Heart right ventricle (tissue), 16 donors: ENCODE results near the gene HLA-A. TPM values are rescaled to one million over a fixed set of nuclear protein-coding genes. Genes with fewer than 3 reads are reported as not detected.
A peak's percentile ranks its signal among the peaks of the same experiment; 100 is the strongest.

Experiments
- ATAC-seq, 8 donors: fragments of 200-7000 bp; cut with Tn5 transposase; one replicate each; pipeline ENCODE4 v1.9.1; 2020; ENCODE audit warnings: mild to moderate bottlenecking in 8 of 8, moderate library complexity in 8 of 8, moderate number of reproducible peaks in 1 of 8
- DNase-seq, 2 donors: peaks; one replicate each; pipeline ENCODE4 v3.0.0-alpha.2; 2020
- H3K27ac ChIP-seq, 10 donors: fragments of 200-600 bp; sonication (generic) in 2 of 10; one replicate each; pipeline versions ENCODE4 v1.5.0 to v1.8.0; 2020 to 2022; ENCODE audit warnings: mild to moderate bottlenecking in 3 of 10
- H3K27me3 ChIP-seq, 7 donors: fragments of 200-600 bp; one replicate each; pipeline ENCODE4 v1.8.0; 2021 to 2022; ENCODE audit warnings: mild to moderate bottlenecking in 2 of 7
- H3K36me3 ChIP-seq, 9 donors: fragments of 200-600 bp; sonication (generic) in 1 of 9; one replicate each; pipeline versions ENCODE4 v1.5.0 to v1.8.0; 2020 to 2022; ENCODE audit warnings: mild to moderate bottlenecking in 2 of 9
- H3K4me1 ChIP-seq, 9 donors: fragments of 200-600 bp; sonication (generic) in 1 of 9; one replicate each; pipeline versions ENCODE4 v1.5.0 to v1.8.0; 2020 to 2022; ENCODE audit warnings: mild to moderate bottlenecking in 4 of 9
- H3K4me3 ChIP-seq, 10 donors: fragments of 200-600 bp; sonication (generic) in 2 of 10; one replicate each; pipeline versions ENCODE4 v1.5.0 to v1.8.0; 2020 to 2022; ENCODE audit warnings: mild to moderate bottlenecking in 7 of 10, moderate library complexity in 2 of 10
- H3K9me3 ChIP-seq, 11 donors: fragments of 200-600 bp in 10 of 11; sonication (generic) in 2 of 11; one replicate each; pipeline versions ENCODE4 v1.5.0 to v1.8.0; 2013 to 2022; ENCODE audit warnings: mild to moderate bottlenecking in 2 of 11, control low read depth in 1 of 11, moderate library complexity in 1 of 11
- WGBS, 2 donors: extraction: QIAGEN DNeasy Blood & Tissue Kit; methylation state at CpG; one replicate each; pipeline ENCODE4 v1.1.7; 2013; ENCODE audit warnings: inconsistent platforms in 1 of 2; 5-methylcytosine and 5-hydroxymethylcytosine counted together
- intact Hi-C, 10 donors: fragments of 100-400 bp; cut with DNase I; formaldehyde crosslinking; loops; one replicate each; pipeline versions ENCODE4 v1.11.1 to v1.14.2; 2022
- polyA plus RNA-seq, 2 donors: library from polyadenylated mRNA; stranded (reverse); fragments of 200-250 nt; gene quantifications; one replicate each; pipeline ENCODE4 v1.2.3, GENCODE V29; 2013
- total RNA-seq, 10 donors: library from RNA; stranded (reverse); fragmentation: NEBNext Ultra II Directional in 3 of 10; extraction: Animal tissue kit (Norgen Biotek cat#: 25700) in 3 of 10; gene quantifications; one replicate each; pipeline versions ENCODE4 v1.2.1 to v1.2.4, GENCODE V29; 2021 to 2023
- TF ChIP-seq, protein P1 (sequence below), 9 donors: fragments of 200-600 bp; sonication (generic) in 2 of 9; IDR thresholded peaks; one replicate each; pipeline versions ENCODE4 v1.5.0 to v1.8.0; 2021 to 2022; ENCODE audit warnings: antibody characterized with exemption in 9 of 9, mild to moderate bottlenecking in 5 of 9, moderate library complexity in 1 of 9
- donor health status: Arrhythmogenic right ventricular cardiomyopathy.
- donor health status: ischemic (EF 13 %, LVEDD 7.1; RV severe dilation, severe dysfunction).
- donor health status: healthy with polysubstance abuse.
- donor health status: DM: no; HTN: yes; CAD: no.
- donor health status: DM: no; HTN: no; CAD: no.
- donor health status: ischemic (EF 25% LVEDD 6.9; RV normal size, moderate dysfunction).
- donor health status: ischemic (EF 25% LVEDD 5.7; RV mildly dilated, moderate dysfunction).
- donor health status: healthy.
- donor health status: DM: yes; HTN: yes; CAD: no.
- donor health status: Ischemic cardiomyopathy.
- donor health status: ischemic (EF 35%, LVEDD 5.7; RV mildly dilated, moderate dysfunction).
- donor health status: nonischemic (EF 11% LVEDD 7.7; RV severe dilation, severe dysfunction).
- donor health status: DM: yes; HTN: yes; CAD: no.
- donor health status: PGD.
- donor health status: ischemic (EF 29% LVEDD 5.4; RV normal size, mild dysfunction).
- donor health status: nonischemic (EF 23%, LVEDD 6.1; RV moderate dilation, normal function).

HLA-A gene
- total and polyA plus RNA-seq, 12 donors: 218 to 1,594 (median 312) TPM

DNA sequence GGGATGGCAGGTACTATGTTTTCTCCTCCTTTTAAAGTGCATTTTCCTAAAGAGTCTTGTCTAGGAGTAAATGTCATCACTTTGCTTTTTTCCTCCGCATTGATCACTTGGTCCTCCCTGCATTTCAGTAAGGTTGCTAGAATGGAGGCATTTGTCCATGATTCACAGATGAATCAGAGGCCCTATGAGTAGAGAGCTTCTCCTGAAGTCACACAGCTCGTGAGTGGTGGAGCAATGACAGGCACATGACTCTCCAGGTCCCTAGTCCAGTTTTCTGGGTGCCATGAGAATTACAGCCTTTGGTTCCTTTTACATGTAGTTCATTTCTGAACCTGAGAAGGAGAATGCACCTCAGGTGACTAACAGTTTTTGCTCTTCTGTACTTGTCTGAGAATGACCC lies 50.5 kb downstream of the HLA-A start:
- no peak overlapping the region for H3K27ac ChIP-seq
- 75 to 90% methylated on average over 2 of the region's 2 CpGs for WGBS, 2 donors
- no peak for DNase-seq
- peaks cover 0 to under 1% (median 0%) of the 10 kb centered on the region in 7 donors for H3K27me3 ChIP-seq
- intact Hi-C loops: no loop called here
- no peaks in the 10 kb centered on the region for H3K4me1 ChIP-seq
- no peak overlapping the region for H3K4me3 ChIP-seq
- TF ChIP-seq, protein P1, sequence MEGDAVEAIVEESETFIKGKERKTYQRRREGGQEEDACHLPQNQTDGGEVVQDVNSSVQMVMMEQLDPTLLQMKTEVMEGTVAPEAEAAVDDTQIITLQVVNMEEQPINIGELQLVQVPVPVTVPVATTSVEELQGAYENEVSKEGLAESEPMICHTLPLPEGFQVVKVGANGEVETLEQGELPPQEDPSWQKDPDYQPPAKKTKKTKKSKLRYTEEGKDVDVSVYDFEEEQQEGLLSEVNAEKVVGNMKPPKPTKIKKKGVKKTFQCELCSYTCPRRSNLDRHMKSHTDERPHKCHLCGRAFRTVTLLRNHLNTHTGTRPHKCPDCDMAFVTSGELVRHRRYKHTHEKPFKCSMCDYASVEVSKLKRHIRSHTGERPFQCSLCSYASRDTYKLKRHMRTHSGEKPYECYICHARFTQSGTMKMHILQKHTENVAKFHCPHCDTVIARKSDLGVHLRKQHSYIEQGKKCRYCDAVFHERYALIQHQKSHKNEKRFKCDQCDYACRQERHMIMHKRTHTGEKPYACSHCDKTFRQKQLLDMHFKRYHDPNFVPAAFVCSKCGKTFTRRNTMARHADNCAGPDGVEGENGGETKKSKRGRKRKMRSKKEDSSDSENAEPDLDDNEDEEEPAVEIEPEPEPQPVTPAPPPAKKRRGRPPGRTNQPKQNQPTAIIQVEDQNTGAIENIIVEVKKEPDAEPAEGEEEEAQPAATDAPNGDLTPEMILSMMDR (IDR thresholded peaks at IDR 0.05): no peak
- H3K36me3 ChIP-seq: no peaks in the 10 kb centered on the region
- ATAC-seq: no peak
- H3K9me3 ChIP-seq: no peaks in the 10 kb centered on the region

DNA sequence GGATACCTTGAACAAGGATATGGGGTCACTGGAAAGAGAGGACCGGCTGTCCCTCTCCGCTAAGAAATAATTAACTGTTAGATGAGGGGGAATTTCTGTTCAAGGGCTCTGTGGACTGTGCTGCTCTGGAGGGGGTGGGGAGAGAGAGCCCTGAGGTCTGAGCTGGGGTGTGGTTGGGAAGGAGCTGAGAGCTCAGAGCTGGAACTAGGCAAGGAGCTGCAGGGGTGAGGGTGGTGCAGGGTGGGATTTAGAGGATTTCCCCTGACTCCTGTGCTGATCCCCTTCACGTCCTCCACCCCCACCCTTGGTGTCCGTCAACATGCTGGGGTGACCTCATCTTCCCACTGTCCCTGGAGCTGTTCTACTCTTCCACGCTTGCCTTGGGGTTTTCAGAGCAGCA lies 52.5 kb downstream of the HLA-A start:
- WGBS, 2 donors: 70 to 78% methylated on average over 5 of the region's 5 CpGs
- DNase-seq (no peak), ATAC-seq (peak in 1 of 8 donors; percentile 33)
- Histone ChIP-seq H3K4me3 (no peak overlapping the region), H3K27me3 (peaks cover 0 to 8% (median 0%) of the 10 kb centered on the region in 7 donors), H3K36me3 (no peaks in the 10 kb centered on the region), H3K9me3 (no peaks in the 10 kb centered on the region), H3K27ac (no peak overlapping the region), H3K4me1 (no peaks in the 10 kb centered on the region)
- intact Hi-C loops: no loop called here
- TF ChIP-seq, protein P1 (IDR thresholded peaks at IDR 0.05): no peak

DNA sequence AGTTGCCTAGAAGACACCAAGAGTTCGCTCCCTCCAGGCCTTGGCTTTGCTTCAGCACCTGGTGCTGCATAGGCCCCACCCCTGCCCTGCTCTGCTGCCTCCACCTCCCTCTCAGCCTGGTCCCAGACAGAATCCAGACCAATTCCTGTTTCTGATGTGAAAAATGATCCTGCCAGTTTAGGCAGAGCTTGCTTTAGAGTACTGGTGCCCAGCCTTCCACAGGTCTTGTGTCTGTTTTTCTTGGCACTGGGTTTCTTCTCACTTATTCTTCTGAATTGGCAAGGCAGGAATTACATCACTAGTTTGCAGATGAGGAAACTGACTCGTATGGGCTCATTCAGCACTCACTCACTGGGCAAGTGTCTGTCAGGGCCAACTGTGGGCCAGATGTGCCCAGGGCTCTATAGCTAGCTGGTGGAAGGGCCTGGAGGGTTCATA lies 53.0 kb downstream of the HLA-A start:
- DNase-seq: no peak
- no peaks in the 10 kb centered on the region for H3K4me1 ChIP-seq
- H3K9me3 ChIP-seq: no peaks in the 10 kb centered on the region
- intact Hi-C loops: no loop called here
- peak in 1 of 8 donors; percentile 27 for ATAC-seq
- WGBS, 2 donors: 67 to 74% methylated on average over 2 of the region's 2 CpGs
- no peaks in the 10 kb centered on the region for H3K36me3 ChIP-seq
- H3K27ac ChIP-seq: no peak overlapping the region
- H3K27me3 ChIP-seq: peaks cover 0 to 8% (median 0%) of the 10 kb centered on the region in 7 donors
- TF ChIP-seq, protein P1 (IDR thresholded peaks at IDR 0.05): no peak
- no peak overlapping the region for H3K4me3 ChIP-seq

Other genes with a start within 250 kb of the HLA-A start
- 100 to 1,000 TPM in 1 of 10 donors, 10 to 100 TPM in 9; 24.0 to 191 (median 31.6) TPM for gene HLA-F, start 219.1 kb upstream of the HLA-A start, total RNA-seq
- gene HLA-F, start 219.1 kb upstream of the HLA-A start, polyA plus RNA-seq: 100 to 1,000 TPM in 1 of 2 donors, 10 to 100 TPM in 1; 61.7 to 105 TPM
- under 1 TPM in 3 of 10 donors, not detected in 7; 0.45 to 0.77 (median 0.65) TPM for gene HLA-G, start 114.7 kb upstream of the HLA-A start, total RNA-seq
- under 1 TPM in 1 of 2 donors, not detected in 1; 0.13 TPM for gene HLA-G, start 114.7 kb upstream of the HLA-A start, polyA plus RNA-seq
- gene POLR1H, start 118.7 kb downstream of the HLA-A start, total RNA-seq: 10 to 100 TPM; 11.5 to 21.8 (median 14.7) TPM
- gene POLR1H, start 118.7 kb downstream of the HLA-A start, polyA plus RNA-seq: 10 to 100 TPM; 17.2 to 45.2 TPM
- 10 to 100 TPM; 38.6 to 56.5 (median 46.8) TPM for gene PPP1R11, start 124.7 kb downstream of the HLA-A start, total RNA-seq
- 10 to 100 TPM; 30.6 to 75.4 TPM for gene PPP1R11, start 124.7 kb downstream of the HLA-A start, polyA plus RNA-seq
- gene RNF39, start 133.2 kb downstream of the HLA-A start, total RNA-seq: not detected
- gene RNF39, start 133.2 kb downstream of the HLA-A start, polyA plus RNA-seq: under 1 TPM in 1 of 2 donors, not detected in 1; 0.15 TPM
- gene TRIM31, start 170.6 kb downstream of the HLA-A start, total RNA-seq: not detected
- not detected for gene TRIM31, start 170.6 kb downstream of the HLA-A start, polyA plus RNA-seq
- gene TRIM40, start 193.6 kb downstream of the HLA-A start, total RNA-seq: not detected
- not detected for gene TRIM40, start 193.6 kb downstream of the HLA-A start, polyA plus RNA-seq
- gene TRIM10, start 218.7 kb downstream of the HLA-A start, total RNA-seq: not detected
- not detected for gene TRIM10, start 218.7 kb downstream of the HLA-A start, polyA plus RNA-seq
- gene TRIM15, start 221.0 kb downstream of the HLA-A start, total RNA-seq: not detected
- gene TRIM15, start 221.0 kb downstream of the HLA-A start, polyA plus RNA-seq: not detected